Raji (cell line): Measurements from ENCODE around the gene TMEM72.

Experiments used
- POLR2A ChIP-seq: IDR thresholded peaks from 2 replicates; pipeline ENCODE4 v1.6.1; 2011; ENCODE audit warnings: low read depth, low read length, control low read depth; ENCODE audit not compliant: insufficient read depth

TMEM72 gene

GRCh38 chr10:44932517-44933450, 21.6 kb downstream of the TMEM72 start:
- no peak for TF ChIP-seq POLR2A

DNA sequence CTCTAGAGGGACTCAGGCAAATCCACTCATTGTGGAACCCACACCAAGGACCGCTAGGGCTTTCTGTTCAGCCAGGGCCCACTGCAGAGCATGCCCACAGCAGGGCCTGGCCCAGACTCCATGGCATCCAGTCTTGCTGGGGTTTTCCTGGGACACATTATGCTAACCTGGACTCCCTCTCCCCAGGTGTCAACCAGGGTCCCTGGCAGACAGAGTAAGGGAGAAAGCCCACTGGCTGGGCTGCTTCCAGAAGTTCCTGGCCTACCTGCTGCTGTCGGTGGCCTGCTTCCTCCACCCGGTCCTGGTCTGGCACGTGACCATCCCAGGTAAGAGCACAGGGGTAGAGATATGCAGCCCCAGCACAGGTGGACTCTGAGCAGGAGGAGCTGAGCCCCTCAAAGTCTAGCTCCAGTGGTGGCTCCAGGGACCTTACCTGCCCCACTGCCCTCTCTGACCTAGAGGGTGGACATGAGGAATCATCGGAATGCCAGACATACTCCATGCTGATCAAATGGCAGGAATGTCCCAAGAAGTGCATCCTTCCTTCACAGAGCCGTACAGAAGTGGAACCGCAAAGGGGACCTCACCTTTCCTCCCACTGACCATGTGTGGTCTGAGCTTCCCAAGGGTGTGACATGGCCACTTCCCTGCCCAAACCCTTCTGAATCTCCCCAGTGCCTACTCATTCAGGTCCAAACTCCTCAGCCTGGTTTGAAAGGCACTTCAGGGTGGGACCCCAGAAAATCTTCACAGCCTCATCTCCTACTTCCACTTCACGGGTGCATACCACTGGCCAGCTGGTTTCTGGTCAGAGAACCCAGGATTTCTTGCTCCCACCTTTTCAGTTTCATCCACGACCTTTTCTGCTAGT, 22.5 kb downstream of the TMEM72 start:
- no peak for TF ChIP-seq POLR2A

DNA sequence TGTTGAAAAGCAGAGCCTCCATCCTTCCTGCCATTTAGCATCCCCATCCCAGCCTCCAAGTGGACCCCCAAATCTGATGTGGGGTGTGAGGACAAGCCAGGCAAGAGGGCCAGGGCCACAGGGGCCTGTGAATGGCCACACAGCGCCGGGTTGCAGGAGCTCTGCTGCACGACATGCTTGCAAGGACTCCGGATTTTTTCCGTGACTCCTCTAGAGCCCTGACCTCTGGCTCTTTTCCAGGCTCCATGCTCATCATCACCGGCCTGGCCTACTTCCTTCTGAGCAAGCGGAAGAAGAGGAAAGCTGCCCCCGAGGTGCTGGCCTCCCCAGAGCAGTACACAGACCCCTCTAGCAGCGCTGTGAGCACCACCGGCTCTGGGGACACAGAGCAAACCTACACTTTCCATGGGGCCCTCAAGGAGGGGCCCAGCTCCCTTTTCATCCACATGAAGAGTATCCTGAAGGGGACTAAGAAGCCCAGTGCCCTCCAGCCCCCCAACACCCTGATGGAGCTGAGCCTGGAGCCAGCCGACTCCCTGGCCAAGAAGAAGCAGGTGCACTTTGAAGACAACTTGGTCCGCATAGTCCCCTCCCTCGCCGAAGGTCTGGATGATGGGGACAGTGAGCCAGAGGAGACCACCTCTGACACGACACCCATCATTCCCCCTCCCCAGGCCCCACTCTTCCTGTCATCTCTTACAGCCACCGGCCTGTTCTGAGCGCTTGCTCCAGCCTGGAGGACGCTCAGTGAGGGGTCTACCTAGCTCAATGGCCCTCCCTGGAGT, 23.5 kb downstream of the TMEM72 start:
- no peak for TF ChIP-seq POLR2A

GRCh38 chr10:44935201-44935965, 24.2 kb downstream of the TMEM72 start:
- no peak for TF ChIP-seq POLR2A

GRCh38 chr10:44935966-44936295, 24.8 kb downstream of the TMEM72 start:
- no peak for TF ChIP-seq POLR2A

- no peak for TF ChIP-seq POLR2A
Measured at GRCh38 chr10:44936314-44936975, 25.3 kb downstream of the TMEM72 start.

- no peak for TF ChIP-seq POLR2A
Measured at GRCh38 chr10:44937196-44938005, 26.3 kb downstream of the TMEM72 start.

GRCh38 chr10:44938956-44939355, 27.8 kb downstream of the TMEM72 start:
- TF ChIP-seq POLR2A, result no peak

- no peak for TF ChIP-seq POLR2A
Measured at GRCh38 chr10:44939691-44940401, 28.7 kb downstream of the TMEM72 start.

- no peak for TF ChIP-seq POLR2A
Measured at GRCh38 chr10:44944354-44944753, 33.2 kb downstream of the TMEM72 start.

DNA sequence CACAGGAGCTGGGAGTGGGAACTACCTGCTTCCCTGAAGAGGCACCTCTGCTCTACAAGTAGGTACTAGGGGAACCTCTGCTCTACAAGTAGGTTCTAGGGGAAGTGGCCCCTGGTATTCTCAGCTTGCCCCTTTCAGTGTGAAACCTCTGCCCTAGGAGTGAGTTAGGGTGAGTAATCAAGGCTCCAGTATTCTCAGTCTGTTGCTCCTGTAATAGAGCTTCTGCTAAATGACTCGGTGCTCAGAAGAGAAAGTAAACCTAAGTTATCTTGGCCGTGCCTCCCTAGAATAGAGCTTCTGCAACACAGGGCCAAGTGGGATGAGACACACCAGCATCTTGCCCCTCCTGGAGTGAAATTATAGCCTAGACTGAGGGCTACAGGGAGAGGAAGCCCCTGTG, 35.1 kb downstream of the TMEM72 start:
- no peak for TF ChIP-seq POLR2A

DNA sequence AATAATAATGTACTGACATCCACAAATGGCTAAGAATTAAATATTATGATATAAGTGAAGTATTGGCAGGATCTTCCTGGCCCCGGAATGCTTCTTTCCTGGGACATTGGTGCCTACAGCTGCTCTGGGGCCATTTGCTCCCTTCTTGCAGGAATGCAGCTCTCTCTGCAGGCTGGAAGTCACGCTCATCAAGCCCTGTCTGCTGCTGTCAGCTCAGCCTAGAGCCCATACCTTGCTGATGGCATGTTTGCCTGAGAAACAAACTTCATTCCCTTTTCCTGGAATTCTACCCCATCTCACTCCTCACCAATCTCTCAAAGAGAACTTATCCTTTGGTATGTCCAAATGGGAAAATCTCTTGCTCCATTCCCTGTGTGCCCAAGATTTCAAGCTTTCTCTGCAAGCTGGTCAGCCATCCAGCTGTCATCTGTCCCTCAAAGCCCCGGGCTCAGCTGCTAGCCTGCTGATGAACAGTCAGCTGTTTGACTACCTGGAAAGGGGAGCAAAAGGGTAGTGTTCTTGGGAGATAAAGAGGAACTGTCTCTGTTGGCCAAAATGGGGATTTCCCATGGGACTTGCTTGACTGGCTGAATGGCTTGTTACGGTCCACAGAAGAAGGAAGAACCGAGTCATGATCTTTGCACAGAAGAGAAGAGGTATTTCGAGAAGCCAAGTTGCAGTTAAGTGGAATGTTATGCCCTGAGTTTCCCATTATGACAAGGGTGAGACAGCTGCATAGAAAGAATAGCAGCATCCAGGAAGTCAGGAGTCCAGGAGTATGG, 36.4 kb downstream of the TMEM72 start:
- no peak for TF ChIP-seq POLR2A
